Measurements from ENCODE around the gene PAPOLB.
A peak's percentile ranks its signal among the peaks of the same experiment; 100 is the strongest.

PAPOLB gene

DNA sequence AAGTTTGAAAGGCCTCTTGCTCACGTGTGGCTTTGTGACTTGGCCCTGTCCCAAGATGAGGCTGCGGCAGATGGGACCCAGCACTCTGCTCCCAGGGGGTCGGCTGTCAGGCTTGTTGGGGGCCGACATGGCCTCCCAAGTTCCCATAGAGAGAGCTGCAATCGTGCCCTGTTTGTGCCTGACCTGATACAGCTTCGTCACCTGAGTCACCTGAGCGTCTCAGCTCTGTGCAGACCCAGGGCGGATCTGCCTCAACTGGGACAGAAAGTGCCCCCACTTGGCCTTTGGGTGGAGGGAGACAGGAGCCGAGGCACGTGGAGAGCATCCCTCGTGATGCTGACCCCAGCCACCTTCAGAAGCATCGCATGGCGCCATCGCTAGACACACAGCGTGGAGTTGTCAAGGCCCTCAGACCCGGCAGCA is 21.7 kb downstream of the PAPOLB start:
- no peak for DNase-seq

DNA sequence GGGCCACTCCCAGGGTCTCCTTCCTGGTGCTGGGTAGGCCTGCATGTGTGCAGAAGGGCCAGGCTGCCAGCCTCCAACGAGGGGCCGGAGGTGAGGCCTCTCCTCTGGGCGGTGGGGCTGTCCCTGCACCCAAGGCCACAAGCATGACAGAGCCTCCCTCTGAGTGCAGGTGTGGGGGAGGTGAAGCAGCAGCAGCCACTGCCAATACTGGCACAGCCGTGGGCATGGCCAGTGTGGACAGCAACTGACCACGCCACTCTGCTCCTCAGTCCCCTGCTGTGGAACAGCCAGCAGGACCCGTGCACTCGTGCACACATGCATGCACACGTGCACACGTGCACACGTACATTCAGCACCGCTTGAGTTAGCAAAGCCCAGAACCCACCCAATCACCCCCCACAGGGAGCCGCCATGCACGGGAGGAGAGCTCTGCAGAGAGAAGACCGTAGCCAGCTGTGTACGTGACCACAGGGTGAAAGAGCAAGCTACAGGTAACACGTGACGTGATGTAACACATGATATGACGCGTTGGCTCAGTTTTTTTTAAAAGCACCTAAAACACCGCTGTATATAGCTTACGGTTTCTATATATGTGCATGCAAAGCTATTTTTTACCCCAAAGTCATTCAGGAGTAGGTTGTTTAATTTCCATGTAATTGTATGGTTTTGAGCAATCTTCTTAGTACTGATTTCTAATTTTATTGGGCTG is 23.1 kb downstream of the PAPOLB start:
- DNase-seq, result no peak

DNA sequence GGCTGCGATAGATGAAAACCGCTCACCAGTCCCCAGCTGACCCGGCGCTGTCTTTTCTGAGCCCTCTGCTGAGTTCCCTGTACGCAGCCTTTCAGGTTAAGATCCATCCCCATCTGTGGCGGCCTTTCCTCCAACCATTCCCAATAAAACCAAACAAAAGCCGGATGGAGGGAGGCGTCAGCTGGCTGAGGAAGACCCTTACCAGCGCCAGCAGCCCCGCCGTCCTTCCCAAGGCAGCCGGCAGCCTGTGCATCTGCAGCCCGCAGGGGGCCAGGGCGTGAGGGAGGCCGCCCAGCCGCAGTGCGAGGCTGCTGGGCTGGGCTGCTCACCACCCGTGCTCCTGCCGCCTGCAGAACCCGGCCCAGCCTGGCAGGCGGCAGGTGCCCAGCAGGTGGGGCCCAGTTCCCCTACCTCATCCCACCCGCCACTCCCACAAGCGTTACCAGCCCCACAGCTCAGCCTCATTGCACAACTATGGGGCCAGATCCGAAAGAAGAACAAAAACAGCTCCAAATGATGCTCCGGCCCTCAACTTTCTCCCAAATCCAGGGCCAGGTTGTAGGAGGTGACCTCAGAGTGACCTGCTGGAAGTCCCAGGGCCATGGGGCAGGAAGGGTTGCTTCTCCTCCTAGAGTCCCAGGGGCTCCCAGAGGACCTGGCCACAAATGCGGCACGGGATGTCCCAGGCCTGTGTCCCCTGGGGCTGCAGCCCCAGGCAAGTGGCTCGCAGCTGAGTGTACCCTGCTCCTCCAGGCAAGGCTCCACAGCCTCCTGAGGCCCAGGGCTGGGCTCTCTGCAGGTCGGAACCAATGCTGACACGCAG is 23.8 kb downstream of the PAPOLB start:
- no peak for DNase-seq

DNA sequence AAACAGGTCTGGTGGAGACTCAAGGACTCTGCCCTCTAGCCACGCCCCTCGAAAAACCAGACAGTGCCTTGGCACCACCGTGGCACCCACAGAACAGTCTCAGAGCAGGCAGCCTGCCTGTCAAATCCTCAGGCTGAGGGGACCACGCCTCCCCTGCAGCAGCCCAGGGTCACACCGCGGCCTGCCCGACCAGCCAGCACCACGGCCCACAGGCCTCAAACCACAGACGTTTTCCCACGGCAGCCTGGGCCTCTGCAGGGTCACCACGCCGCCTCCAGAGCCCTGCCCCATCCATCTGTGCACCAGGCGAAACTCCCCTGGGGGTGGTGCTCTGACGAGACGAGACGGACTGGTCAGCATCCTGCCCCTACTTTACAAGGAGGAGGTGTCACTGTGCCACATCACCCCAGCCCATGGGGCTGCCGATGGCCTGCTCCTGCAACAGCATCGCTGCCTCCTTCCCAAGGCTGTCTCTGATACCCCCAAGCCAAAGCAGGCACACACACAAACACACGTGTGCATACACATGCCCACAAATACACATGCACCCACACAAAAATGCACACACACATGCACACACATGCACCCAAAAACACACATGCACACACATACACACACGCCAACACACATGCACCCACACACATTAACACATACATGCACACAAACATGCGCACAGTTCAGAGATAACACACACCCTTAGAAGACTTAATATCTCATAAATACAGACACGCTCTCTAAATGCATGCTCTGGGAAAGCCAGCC is 24.6 kb downstream of the PAPOLB start:
- no peak for DNase-seq

DNA sequence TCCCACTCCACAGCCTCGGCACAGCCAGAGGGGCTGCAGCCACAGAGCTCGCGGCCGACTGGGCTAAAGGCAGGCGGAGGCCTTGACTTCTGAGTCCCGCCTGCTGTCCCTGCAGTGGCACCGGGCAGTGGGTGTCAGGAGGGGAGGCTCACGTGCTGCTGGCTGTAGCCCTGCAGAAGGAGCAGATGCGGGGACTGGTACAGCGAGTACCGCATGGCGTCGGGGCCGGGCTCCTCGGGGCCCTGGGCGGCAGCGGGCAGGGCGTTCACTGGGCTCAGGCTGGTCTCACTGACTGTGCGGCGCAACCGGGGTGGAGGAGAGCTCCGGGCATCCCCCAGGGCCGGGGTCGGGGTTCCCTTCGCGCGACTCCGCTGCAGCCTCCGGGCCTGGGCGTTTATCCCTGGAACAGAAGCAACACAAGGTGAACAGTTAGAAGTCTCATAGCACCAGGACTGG is 25.6 kb downstream of the PAPOLB start:
- DNase-seq, result no peak

DNA sequence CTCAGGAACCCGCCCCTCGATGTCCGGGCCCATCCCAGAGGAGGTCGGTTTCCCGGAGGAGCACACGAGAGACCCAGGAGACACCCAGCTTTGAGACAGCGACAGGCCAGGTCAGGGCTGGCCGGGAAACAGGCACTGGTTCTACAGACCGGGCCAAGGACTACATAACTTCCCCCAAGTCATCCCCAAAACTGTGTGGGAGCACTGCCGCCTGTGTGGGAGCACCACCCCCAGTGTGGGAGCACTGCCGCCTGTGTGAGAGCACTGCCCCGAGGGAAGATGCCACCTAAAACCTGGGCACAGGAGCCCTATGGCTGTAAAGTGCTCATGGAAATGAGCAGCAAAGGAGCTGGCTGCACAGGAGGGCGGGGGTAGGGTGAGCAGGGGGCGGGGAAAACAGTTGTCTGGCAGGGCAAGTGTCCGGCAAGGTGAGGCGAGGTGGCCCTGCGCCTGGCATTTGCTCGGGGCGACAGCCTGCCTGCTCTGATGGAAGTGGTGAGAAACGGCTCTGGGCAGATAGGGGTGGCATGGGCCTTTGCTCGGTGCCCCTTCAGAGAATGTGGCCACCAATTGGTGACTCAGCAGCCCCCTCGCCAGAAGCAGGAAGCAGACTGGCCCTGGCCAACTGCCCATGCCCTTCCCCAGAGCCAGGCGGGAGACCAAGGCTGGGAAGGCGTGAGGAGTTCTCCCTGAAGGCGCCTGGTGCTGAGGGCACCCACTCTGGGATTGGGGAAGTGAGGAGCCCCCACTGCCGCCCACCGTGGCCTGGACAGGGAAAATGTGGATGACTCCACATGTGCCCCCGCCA is 26.2 kb downstream of the PAPOLB start:
- no peak for DNase-seq

DNA sequence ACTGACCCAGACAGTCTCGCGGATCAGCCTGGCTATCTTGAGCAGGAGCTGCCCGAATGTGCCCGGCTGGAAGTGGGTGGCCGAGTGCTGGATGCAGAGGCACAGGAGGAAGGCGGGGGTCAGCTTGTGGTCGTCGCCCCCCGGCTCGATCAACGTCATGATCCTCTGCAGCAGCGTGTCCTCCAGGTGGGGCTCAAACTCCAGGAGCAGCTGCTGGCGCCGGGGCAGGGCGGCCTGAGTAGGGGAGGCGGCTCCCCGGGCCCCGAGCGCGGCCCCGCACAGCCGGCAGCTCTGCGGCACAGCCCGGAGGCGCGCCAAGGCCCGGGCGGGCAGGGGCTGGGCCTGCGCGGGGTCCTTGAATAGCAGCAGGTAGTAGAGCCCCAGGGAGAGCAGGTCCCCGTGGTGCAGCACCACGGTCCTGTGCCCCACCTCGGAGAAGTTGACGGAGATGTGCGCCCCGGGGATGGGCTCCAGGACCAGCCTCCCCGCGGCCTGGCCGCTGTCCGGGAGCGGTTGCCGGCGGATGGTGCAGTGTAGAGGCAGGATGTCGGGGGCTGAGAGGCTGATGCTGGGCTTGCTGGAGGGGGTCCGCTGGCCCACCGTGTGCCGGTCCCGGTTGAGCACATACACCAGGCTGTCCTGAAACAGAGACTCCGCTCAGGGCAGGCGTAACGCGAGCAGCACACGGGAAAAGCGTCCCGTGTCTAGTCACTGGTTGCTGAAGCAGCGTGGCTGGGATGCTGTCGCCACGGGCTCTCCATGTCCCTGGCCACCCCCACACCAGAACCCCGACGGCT is 27.0 kb downstream of the PAPOLB start:
- no peak for DNase-seq

DNA sequence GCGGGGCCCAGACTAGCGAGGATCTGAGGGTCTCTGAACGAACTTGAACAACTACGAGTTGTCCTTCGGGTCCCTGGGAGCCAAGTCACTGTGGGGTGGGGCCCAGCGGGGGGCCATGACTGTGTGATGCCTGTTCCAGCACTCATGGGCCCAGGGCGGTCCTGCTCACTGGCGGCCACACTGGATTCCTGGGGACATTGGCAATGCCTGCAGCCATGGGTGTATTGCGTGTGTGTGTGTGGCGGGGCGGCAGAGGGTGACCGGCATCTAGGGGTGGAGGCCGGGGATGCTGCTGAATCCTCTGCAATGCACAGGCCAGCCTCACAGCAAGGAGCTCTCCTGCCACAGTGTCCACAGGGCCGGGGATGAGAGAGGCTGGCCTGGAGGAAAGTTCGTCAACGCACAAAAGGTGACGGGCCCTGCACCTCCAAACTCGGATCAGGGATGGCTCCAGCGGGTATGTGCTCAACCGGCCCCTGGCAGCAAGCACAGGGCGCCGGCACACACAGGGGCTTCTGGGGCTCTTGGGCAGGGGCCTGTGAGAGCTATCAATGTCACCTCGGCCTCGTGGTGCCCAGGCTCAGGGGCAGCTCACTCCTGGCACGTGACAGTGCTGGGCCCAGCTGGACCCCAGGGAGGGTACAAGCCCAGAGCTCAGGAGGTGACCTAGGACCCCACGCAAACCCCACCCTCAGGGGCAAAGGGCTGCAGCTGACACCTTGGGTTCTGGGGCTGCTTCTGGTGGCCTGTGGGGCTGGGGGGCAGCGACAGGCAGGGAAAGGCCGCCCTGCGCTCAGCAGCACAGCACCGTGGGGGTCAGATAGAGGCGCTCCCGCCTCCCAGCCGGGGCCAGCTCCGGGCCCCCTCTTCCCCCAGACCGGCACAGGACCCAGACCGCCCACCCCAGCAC is 27.9 kb downstream of the PAPOLB start:
- no peak for DNase-seq

DNA sequence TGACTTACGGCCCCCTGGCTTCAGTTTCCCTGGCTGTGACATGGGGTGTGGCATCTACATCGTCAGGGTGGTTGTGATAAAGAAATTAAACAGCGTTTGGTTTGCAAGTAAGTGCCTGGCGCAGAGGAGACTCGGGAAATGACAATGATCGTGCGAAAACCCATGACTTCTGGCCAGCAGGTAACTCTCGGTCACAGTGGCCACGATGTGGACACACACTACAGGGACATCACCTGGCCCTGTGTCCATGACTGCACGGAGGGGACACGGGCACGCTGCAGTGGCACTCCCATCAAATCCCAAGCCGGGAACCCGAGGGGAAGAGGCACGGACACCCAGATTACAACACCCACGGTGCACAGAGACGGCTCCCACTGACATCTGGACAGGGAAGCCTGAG is 28.7 kb downstream of the PAPOLB start:
- no peak for DNase-seq

DNA sequence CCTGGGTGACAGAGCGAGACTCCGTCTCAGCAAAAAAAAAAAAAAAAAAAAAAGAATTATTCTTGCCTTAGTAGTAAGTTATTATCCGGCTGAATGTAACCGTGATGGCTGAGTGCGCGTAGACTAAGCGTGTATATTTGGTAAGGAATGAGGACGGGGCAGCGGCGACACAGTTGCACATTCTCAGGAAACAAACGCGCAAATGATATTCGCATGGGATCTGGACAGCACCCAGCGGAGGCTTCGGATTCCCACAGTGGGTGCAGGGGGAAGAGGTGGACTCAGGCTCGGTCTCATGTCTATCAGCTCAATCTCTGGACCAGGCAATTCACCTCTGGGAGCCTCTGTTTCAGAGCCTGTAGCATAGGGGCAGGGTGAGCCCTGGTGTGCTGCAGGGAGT is 29.1 kb downstream of the PAPOLB start:
- DNase-seq, result no peak

DNA sequence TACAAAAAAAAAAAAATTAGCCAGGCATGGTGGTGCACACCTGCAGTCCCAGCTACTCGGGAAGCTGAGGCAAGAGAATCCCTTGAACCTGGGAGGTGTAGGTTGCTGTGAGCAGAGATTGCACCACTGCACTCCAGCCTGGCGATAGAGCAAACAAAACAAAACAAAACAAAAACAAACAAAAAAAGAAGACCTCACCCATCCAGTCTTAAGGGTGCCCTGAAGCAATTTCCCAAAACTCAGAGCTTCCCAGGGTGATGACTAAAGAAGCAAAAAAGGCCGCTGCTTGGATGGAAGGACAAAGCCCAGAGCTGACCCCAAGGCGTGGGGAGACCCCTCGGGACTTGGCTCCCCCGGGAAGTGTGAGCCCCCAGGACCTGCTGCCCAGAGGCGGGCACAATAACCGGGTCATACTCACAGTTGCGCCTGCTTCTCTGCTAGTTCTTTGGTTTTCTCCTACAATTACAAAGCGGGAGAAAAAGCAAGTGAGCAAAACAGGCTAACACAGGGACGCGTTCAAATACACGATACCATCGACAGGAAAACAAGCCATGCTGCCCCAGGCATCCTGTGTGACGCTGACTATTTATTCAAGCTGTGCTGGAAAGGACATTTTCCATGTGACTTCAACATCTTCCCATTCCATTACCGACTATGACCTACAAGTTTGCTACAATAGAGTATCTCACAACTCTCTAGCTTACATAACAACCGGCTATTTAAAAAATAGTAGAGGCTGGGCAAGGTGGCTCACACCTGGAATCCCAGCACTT is 29.9 kb downstream of the PAPOLB start:
- no peak for DNase-seq

DNA sequence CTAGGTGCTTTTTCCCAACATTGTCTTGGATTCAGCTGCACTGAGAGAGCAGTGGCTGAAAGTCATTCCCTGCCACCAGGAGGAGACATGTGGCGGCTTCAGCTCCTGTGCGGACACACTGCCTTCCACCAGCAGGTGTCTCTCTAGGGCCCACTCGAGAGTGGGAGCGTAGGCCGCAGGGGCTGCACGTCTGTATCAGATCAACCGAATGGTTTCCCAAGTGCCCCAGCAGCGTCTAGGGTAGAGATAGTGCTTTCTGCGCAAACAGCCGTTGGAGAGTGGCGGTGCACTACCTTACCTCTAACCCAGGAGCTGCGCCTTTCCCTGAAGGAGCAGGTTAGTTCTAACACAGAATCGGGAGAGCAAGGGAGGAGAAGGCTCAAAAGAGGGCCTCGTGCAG is 31.7 kb downstream of the PAPOLB start:
- DNase-seq, result peak; percentile 58

DNA sequence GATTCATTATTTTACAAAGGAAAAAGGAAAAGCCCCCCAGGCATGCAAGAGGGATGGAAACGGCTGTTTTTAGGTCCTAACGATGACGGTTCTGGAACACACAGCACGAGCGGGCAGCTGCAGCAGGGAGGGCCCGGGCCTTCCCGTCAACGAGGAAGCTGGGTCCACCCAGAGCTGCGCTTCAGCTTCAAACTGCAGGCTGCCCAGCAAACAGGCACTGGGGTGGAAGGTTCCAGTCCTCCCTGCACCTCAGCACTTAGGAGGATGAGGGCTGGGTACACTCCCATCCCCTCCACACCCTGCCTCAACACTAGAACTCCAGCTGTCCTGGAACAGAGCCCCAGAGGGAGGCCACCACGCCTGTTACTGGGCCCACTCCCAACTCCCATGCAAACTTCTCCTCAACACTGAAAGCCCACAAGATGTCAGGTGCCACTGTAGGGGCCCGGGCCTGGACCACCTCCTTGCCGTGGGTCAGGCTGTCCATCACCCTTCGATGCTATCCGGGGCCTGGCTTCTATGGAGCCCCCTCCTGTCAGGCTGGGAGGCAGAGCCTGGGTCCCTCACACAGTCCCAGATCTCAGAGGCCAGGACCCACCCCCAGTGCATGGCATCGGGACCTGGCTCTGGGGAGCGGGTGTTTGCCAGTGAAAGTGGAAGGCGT is 33.0 kb downstream of the PAPOLB start:
- no peak for DNase-seq

DNA sequence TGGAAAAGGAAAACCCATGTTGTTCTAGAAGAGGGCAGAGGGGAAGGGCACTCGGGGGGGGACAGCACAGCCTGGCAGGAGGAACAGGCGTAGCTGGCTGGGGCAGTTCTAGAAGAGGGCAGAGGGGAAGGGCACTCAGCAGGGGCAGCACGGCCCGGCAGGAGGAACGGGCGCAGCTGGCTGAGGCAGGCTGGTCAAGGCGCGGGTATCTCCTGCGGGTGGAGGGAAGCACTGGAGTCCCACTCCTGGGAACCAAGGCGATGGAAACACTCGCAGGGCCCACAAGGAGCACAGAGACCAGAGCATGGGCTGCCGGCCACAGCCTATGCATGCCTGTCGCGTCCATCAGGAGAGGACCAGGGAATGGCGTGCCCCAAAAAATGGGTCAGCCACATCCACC is 36.7 kb downstream of the PAPOLB start:
- DNase-seq, result no peak

DNA sequence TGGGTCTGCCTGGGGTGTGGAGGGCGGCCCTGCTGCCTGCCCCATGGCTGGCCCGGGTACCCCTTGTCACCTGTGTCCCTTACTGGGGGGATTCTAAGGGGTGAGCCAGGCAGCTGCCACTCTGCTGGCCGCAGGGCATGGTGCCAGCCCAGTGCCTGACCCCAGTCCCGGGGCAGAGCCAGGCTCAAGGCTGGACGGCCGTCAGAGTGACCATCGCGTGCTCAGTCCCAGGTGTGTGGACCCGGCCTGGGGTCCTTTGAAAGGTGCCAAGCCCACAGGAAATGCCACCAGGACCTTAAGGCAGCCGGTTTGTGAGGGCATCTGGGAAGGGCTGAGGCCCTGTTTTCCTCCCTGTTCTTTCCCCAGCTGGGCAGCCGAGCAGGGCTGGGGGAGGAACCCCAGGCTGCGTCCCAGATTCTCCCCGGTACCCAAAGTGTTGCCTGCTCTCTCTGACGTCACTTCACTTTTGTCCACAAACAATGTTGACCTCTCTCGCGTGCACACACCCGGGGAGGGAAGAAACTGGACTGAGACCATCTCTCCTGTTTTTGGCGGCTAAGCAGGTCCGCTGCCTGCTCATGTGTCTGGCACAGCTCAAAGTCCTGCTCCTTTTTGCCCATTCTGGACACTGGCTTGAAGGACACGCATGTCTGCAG is 37.6 kb downstream of the PAPOLB start:
- DNase-seq, result no peak

DNA sequence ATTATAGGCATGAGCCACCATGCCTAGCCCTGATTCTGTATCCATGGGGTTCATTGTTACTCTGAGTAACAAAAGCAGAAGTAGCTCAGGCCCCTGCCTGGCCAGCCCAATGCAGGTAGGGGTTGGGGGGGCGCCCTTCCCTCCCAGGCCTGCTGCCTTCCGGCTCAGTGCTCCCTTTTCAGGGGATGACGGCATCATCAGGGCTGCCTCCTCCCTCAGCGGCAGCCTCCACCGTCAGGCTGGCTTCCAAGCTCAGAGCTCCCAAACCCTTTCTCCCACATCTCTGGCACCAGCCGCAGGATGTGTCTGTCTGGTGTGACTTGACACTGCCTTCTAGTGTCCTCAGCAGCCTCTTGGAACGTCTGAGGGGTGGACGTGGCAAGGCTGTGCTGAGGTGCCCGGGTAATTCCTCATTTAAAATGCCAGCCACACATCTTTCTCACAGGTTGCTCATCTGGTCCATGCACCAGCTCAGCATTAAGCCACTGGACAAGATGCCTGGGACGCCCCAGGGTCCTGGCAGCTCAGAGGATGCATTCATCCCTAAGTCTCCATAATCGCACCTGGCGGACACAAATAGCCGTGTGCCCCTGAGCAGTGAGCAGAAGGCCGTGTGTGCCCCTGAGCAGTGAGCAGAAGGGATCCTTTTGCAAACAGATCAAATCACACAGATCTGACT is 38.2 kb downstream of the PAPOLB start:
- no peak for DNase-seq

DNA sequence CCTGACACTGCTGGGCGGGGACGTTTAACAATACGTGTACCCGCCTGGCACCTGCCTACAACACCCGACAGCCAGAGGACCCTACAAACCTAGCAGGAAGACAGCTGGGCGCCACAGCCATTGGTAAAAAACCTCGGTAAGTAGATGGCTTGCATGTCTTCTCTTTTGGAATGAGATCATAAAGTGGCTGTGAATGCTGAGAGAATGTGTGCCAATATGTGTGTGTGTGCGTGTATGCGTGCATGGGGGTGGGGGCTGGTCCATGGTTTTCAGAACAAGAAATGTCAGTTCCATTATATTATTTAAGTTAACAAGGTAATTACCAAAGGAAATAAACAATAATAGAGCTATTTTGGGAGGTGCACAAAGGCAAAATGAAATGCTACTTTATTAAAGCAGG is 39.2 kb downstream of the PAPOLB start:
- DNase-seq, result no peak

DNA sequence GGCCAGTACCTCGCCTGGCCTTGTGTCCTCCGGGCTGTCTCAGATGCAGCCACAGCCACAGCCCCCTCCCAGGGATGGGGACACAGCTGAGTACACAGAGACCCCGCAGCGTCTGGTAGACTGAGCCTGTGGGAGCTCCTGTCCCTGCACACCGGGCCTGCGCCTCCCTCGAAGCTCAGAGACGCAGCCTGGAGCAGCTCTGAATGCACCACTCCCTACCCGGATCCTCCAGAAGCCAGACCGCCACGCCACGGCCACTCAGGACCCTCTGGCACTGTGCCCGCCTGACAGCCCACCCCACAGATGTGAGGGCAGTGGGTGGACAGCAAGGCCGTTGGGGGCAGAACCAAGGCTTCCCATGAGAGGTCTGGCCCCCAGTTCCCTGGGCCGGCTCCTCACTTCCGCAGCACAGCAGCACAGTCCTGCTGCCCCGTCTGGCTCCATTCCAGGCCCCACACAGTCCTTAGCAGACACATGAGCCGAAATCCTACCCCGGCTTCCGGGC is 40.8 kb downstream of the PAPOLB start:
- no peak for DNase-seq
